NCI-H82 treated with DMSO at 0.1 percent for 48 hours (cell line): Measurements from ENCODE around the gene TMCC1.
A peak's percentile ranks its signal among the peaks of the same experiment; 100 is the strongest.
"Not testable (repeated sequence)": the region's sequence is repeated elsewhere in the genome, so short reads cannot be mapped to it uniquely, and the experiment has no call there.

ENCODE experiments used
- DNase-seq: peaks from one replicate; lab custom pipeline; 2025; ENCODE audit not compliant: unreplicated experiment; lab: John Stamatoyannopoulos, UW

TMCC1 gene

DNA sequence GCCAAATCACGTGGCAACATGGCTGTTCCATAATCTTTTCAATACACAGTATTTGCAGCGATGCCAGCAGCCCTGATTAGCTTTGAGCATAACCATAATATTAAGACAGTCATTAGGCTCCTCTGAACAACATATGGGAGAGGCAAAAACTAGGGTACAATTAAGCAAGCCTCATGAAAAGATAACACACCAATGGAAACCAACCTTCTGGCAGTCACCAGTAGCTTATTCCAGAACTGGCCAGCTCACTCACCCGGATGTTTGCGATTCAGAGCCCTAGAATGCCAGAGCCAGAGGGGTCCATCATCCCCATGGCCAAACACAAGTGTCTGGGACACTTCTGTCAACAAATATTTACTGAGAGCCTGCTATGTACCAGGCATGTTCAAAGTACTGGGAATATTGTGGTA is 238.2 kb downstream of the TMCC1 start:
- no peak for DNase-seq

DNA sequence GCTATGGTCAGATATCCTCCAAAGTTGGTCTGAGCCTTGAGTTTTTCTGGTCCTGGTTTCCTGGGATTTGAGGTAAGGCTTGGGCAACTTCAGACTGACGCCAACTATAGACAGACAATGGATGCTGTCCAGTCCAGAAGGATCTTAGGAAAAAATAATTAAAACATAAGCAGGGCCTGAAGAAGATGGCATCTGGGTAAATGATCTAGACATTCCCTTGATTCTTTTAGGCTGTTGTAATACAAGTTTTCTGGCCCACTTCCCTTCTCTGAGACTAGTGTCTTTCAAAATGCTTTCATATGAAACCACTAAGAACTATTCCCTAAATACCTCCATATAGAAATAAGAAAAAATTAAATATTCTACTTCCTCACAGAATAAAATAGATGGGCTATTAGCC is 239.4 kb downstream of the TMCC1 start:
- no peak for DNase-seq

DNA sequence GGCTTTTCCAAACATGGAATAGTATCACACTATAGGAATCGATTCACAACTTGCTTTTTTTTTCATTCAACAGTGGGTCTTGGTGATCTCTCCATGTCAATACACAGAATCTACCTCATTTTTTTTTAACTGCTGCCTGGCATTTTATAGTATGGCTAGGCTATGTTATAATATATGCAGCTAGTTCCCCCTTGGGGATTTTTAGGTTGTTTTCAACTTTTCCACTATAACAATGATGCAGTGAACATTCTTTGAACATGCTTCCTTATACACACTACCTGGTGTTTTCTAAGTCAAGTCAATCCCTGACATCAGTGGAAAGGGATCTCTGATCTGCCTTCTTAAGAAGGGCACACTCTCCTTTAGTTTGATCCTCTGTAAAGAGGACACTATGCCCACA is 240.5 kb downstream of the TMCC1 start:
- no peak for DNase-seq

DNA sequence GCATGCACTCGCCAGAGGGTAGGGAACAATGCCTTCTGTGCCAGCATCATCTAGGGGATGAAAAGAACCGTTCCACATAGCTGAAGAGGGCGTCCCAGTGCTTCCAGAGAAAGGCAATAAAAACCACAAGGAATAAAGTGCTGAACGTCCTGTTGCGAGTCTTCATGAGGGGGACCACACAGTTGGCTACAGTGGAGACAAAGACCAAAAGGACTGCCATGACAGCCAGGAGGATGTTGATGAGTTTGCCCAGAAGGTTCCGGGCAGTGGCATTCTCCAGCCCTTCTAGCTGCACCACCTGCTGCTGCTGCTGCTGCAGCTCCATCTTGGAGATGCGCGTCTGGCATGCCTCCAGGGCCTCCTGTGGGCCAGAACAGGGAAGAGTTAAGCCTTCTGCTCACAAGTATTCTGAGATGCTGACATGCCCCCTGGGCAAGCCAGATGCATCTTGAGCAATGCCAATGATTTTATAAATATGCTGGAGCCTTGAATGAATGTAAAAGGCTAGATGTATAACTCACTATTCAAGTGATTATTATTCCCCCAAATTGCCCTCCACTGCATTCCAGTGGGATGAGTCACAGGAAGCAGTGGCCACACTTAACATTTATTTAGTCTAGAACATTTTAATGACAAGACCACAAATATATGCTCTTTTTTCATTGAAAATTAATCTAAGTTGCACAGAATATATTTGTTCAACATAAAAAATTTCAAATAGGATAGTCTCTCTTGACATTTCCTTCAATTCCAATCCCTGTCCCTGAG is 241.9 kb downstream of the TMCC1 start:
- no peak for DNase-seq

DNA sequence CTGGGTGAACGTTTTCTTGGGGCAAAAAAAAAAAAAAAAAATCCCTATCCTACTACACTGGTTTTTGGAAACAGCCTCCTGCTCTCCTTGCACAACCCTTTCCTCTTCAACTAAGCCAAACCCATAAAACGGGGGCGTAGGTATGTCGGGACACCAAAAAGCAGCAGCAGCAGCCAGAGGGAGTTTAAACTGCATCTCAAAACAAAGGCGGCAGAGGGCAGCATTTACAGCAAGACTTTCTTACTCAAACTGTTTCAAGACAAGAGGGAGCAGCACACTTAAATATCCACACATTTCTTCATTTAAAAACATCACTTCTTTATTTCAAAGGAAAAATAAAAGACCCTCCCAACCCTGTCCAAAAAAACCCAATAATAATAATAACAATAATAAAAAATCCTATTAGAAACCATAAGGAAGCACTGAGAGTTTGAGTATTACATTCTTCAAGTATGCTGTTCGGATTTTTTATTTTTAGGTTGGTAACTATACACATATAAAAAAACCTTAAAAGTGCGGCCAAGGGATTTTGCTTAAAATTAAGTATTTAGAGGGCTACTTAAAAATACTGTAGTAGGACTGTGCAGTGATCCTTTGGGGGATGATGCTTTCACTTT is 243.1 kb downstream of the TMCC1 start:
- DNase-seq: peak; percentile 62

DNA sequence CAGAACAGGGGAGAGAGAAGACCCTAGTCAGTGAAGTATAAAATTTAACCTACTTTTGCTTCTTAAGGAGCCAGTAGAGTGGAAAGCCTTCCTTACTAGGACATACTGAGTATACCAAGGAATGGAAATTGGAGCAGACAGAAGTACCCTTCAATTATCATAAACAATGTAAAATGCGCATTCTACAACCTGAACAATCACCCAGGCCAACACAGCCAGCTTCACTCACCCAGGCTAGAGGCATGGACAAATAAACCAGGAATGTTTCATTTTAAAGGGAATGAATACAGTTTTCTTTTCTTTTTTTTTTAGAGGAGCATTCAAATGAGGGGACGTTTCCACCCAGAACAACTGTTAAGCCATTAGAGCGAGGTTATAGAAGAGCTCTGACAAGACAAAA is 245.1 kb downstream of the TMCC1 start:
- no peak for DNase-seq

DNA sequence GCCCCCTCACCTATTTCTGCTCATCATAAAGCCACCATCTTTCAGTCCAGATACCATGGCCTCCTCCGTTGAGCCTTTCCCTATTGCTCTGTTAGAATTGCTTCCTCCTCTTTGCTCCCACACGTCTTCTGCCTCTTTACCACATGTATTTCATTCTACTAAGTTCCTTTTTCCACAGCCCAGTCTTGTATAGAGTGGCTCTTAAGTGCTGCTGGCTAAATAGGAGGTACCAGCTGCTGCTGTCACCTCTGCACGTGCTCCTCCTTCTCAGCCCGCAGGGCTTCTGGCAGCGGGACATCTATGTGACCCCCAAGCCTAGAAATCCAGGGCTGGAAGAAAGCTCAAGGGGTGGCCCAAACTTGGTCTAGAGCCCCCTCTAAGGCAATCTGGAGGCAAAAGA is 248.2 kb downstream of the TMCC1 start:
- no peak for DNase-seq

DNA sequence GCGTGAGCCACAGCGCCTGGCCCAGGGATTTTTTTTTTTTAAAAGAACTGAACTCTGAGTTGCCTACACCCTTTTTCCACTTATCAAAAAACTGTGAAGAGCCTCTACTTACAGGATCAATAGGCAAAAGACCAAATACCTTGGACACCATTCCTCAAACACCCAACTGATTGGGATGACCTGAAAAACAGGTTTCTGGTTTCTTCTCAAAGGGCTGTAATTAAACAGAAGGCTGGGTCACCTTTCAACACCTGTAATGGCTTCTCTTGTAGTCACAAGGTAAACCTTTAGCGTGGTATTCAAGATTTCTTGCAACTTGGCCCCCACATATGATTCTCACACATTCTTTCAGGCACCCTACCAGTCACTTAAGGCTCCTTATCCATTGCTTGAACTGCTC is 248.7 kb downstream of the TMCC1 start:
- no peak for DNase-seq

DNA sequence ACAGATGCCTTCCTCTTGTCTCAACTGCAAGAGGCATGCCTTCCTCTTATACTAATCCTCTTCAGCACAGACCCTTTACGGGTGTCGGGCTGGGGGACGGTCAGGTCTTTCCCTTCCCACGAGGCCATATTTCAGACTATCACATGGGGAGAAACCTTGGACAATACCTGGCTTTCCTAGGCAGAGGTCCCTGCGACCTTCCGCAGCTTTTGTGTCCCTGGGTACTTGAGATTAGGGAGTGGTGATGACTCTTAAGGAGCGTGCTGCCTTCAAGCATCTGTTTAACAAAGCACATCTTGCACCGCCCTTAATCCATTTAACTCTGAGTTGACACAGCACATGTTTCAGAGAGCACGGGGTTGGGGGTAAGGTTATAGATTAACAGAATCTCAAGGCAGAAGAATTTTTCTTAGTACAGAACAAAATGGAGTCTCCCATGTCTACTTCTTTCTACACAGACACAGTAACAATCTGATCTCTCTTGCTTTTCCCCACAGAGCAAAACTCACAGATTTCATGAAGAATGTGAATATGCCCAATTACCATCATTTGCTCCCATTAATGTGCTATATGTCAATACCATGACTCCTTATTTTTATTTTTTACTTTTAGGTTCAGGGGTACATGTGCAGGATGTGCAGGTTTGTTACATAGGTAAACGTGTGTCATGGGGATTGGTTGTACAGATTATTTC is 251.8 kb downstream of the TMCC1 start:
- DNase-seq: not testable (repeated sequence)

DNA sequence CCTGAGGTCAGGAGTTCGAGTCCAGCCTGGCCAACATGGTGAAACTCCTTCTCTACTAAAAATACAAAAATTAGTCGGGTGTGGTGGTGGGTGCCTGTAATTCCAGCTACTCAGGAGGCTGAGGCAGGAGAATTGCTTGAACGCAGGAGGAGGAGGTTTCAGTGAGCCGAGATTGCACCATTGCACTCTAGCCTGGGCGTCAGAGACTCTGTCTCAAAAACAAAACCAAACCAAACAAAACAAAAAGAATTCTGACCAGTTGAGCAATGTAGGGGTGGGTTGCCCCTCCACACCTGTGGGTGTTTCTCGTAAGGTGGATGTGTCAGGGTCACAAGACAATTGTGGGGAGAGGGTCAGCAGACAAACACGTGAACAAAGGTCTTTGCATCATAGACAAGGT is 252.5 kb downstream of the TMCC1 start:
- DNase-seq: not testable (repeated sequence)

DNA sequence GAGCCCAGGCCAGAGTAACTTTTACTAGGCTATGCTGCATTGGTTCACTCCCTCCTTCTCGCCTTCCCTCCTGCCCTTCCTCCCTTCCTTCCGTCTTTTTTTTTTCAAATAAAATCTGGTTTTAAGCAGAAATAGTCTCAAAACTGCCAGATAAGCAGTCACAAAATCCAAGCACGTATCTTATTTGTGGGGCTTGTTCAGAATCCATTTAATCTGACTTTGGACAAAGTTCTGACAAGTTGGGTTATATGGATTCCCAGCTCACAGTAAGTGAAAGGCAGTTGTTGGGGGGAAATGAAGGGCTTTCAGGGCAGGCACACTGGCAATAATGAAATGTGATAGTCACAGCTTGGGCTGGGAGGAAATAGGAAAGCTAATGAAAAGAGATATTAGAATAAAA is 255.0 kb downstream of the TMCC1 start:
- no peak for DNase-seq

DNA sequence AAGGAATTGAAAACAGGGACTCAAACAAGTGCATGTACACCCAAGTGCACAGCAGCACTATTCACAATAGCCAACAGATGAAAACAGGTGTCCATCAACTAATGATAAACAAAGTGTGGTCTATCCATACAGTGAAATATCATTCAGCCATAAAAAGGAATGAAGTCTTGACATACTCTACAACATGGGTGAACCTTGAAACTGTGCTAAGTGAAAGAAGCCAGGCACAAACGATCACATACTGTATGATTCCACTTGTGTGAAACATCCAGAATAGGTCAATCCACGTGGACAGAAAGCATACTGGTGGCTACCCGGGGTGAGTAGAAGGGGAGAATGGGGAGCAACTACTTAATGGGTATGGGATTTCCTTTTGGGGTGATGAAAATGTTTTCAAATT is 257.4 kb downstream of the TMCC1 start:
- DNase-seq: no peak

DNA sequence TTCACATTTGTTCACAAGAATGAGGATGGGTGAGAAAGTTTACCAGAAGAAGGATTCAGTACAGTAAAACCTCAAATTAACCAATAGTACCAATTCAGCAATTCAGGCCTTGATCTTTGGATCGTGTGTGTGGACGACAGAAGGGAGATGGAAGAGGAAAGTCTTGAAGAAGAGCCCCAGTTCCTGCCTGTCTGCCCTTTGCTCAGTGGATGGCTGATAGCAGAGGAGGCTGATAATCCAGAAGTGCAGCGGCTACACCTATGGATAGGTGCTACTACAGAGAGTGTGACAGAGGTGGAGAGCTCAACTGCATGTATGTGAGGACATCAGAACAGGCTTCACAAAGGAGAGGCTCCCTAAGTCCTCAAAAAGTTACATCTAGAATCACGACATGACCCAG is 257.9 kb downstream of the TMCC1 start:
- no peak for DNase-seq

DNA sequence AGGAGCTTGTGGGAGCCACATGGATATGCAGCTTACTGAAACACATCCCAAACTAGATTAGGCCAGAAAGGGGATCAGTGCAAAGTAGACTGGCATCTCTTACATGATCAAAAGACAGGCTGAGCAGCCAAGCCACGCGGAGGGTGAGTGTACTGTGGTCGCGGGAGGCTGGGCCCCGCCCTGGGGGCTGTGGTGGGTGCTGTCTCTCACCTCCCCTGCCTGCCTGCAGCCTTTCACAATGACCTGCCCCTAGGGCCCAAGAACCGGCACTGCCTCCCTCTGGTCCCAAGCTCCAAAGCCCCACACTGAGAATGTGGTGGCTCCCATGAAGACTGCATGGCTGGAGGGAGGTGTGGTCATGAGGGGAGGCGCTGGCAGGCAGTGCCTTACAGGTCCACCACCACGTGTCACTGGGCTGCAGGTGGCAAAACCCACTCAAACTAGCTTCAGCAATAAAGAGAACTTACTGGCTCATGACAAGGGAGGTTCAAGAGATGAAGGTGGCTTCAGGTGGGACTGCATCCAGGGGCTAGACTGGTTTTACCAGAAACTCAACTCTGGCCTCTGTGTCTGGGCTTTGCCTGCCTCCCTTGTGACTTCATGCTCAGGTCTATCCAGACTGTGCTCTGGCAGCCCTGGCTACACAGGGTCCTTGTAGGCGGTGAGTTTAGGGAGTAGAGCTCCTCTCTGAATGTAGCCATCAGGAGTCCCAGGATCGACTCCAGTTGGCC is 259.6 kb downstream of the TMCC1 start:
- peak; percentile 93 for DNase-seq

DNA sequence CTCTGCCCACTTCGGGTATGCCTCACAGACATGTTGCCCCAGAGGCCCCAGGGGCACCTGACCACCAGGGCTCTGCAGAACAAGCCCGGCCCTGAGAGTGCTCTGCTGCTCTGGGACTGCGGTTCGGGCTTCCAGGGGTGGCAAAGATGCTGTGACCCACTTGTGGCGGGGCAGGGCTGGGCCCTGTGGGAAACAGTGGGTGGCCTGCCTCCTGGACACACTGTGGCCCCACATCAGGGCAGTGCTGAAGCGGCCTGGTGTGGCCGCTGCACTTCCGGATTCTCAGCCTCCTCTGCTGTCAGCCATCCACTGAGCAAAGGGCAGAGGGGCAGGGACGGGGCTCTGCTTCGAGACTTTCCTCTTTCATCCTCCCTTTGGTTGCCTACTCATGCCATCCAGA is 260.5 kb downstream of the TMCC1 start:
- no peak for DNase-seq

DNA sequence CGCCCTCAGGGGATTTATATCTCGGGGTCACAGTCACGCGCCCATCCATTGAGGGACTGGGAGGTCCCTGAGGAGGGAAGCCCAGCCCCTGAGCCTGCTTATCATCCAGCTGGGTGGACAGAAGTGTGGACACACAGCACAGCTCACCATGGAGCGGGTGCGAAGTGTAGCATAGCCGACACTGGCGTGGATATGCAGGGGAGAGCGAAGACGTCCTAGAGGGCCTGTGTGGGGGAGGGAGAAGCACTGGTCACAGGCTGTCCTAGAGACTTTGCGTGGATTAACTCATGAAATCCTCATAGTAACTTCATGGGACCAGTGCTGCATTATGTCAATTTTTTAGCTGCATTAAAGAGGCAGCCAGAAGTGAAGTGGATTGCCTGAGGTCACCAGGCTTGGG is 261.0 kb downstream of the TMCC1 start:
- peak; percentile 19 for DNase-seq

DNA sequence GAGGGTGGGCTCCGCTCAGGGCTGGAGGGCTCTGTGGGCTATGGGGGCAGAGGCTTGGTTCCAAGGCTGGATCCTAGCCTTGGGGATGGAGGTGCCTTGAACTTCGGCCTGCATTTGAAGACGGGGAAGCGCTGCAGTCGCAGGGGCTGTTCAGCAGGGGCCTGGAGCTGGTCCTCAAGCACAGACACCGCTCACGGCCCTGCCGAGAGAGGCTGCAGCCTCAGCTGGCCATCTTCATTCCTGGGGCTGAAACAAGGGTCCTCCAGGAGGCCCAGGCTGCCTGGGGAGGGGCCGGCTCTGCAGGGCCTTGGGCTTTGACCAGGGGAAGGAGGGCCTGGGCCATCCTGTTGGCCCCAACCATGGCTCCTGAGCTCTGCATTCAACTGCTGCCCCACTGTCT is 261.5 kb downstream of the TMCC1 start:
- no peak for DNase-seq

DNA sequence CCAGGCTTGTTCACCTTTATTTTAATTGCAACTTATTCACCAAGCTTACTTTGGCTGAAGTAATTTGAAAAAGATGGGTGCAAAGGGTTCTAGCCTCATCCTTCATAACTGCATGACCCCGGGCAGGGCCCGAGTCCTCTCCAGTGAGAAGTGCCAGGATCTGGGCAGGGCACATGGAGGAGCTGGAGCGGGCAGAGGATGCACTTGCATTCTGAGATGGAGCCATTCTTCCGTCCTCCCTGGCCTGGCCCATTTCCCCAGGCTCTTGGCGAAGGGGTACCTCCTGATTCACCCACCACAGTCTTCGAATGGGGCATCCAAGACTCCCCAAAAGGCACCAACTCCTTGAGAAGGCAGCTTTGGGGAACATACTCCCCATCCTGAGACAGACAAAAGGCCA is 264.5 kb downstream of the TMCC1 start:
- DNase-seq: no peak

DNA sequence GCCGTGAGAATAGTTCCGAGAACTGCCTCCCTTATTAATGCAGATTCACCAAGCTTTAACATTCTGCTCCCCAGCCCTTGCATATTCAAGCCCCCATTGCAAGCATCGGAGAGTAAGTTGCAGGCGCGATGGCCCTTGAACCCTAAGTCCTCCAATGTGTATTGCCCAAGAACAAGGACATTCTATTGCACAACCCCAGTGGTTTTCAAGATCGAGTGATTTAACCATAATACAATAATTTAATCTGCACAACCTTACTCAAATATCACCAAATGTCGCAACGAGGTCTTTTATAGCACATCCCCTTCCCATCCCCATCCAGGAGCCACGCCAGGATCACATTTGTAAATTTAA is 265.4 kb downstream of the TMCC1 start:
- no peak for DNase-seq

DNA sequence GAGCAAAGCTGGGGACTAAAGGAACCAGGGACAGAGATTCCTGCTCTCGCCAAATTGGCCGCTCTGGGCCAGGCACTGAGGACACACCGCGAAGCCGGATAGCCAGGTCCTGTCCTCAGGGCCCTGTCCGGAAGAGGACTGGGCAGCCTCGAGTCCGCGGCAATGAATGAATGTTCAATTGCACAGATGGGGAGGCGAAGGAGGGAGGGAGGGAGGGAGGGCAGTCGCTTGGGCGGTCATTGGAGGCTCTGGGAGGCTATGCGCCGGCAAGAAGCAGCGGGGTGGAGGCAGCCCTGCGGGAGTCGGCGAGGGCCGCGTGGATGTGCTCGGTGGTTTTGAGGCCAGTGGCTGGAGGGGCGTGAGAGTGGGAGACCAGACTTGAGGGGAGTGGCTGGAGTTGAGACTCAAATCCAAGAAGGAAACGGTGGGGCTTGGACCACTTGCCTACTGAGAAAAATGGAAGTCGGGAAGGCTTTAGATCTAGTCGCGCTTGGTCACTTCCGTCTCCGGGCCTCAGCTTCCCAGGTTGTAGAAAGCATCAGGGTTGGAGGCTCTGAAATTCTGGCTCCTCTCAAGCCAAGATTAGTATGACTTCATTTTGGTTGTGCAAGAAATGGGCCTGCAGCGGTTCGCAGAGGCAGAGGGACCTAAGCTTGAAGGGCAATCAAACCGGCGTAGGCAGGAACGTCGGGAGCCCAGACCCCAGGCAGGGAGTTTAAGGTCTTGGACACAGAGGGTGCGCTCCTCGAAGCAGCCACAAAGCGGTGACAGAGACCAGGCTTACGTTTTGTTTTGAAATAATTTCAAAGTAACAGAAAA is 266.0 kb downstream of the TMCC1 start:
- DNase-seq: peak; percentile 74
